Measurements from ENCODE around the gene FAM161A.

GRCh38 chr2:61811821-61812220 is 42.0 kb downstream of the FAM161A start:
- TF ChIP-seq CTCF (IDR thresholded peaks at IDR 0.05) = no peak
- no peak for TF ChIP-seq ZFX (IDR thresholded peaks at IDR 0.05; ENCODE audit: borderline replicate concordance)
